ENCODE results near the gene AIFM3.

DNA sequence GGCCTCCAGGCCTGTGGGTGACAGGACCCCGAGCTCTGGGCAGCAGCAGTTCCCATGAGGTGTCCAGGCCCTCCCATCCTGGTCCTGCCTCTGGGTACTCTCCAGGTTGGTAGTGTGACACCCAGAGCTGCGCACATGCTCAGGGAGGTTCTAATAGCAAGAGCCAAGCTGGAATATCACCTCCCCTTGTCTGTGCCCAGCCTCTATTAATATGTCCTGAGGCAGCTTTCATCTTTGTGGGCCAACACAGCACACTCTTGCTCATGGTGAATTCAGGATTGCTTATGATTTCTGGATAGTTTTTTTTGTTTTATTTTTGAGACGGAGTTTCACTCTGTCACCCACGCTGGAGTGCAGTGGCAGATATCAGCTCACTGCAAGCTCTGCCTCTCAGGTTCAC is 51.3 kb downstream of the AIFM3 start:
- TF ChIP-seq, protein P1, sequence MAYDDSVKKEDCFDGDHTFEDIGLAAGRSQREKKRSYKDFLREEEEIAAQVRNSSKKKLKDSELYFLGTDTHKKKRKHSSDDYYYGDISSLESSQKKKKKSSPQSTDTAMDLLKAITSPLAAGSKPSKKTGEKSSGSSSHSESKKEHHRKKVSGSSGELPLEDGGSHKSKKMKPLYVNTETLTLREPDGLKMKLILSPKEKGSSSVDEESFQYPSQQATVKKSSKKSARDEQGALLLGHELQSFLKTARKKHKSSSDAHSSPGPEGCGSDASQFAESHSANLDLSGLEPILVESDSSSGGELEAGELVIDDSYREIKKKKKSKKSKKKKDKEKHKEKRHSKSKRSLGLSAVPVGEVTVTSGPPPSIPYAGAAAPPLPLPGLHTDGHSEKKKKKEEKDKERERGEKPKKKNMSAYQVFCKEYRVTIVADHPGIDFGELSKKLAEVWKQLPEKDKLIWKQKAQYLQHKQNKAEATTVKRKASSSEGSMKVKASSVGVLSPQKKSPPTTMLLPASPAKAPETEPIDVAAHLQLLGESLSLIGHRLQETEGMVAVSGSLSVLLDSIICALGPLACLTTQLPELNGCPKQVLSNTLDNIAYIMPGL (CRISPR knock-in tag; IDR thresholded peaks at IDR 0.05; ENCODE audit: borderline replicate concordance), result no peak
- TF ChIP-seq, protein P2, sequence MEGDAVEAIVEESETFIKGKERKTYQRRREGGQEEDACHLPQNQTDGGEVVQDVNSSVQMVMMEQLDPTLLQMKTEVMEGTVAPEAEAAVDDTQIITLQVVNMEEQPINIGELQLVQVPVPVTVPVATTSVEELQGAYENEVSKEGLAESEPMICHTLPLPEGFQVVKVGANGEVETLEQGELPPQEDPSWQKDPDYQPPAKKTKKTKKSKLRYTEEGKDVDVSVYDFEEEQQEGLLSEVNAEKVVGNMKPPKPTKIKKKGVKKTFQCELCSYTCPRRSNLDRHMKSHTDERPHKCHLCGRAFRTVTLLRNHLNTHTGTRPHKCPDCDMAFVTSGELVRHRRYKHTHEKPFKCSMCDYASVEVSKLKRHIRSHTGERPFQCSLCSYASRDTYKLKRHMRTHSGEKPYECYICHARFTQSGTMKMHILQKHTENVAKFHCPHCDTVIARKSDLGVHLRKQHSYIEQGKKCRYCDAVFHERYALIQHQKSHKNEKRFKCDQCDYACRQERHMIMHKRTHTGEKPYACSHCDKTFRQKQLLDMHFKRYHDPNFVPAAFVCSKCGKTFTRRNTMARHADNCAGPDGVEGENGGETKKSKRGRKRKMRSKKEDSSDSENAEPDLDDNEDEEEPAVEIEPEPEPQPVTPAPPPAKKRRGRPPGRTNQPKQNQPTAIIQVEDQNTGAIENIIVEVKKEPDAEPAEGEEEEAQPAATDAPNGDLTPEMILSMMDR (IDR thresholded peaks at IDR 0.05), result no peak
- TF ChIP-seq RFX5 (IDR thresholded peaks at IDR 0.05) (no peak), MAFK (IDR thresholded peaks at IDR 0.05; ENCODE audit: partially characterized antibody) (no peak), SREBF2 (IDR thresholded peaks at IDR 0.05) (no peak), POLR2A (IDR thresholded peaks at IDR 0.05; ENCODE audit: low read length) (no peak)
- TF ChIP-seq, protein P3, sequence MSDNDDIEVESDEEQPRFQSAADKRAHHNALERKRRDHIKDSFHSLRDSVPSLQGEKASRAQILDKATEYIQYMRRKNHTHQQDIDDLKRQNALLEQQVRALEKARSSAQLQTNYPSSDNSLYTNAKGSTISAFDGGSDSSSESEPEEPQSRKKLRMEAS (IDR thresholded peaks at IDR 0.05), result no peak

Data from A549 (cell line).